Heart left ventricle (tissue), 16 donors: ENCODE data around the gene ZNF526. TPM values are rescaled to one million over a fixed set of nuclear protein-coding genes. Genes with fewer than 3 reads are reported as not detected.
A peak's percentile ranks its signal among the peaks of the same experiment; 100 is the strongest.

Experiments
- ATAC-seq, 4 donors: fragments of 200-7000 bp; cut with Tn5 transposase; one replicate each; pipeline ENCODE4 v1.9.1; 2020 to 2022; ENCODE audit warnings: moderate library complexity in 4 of 4, mild to moderate bottlenecking in 3 of 4, moderate number of reproducible peaks in 1 of 4
- DNase-seq, 5 donors: peaks; one replicate each; pipeline ENCODE4 v3.0.0-alpha.2; 2020
- H3K27ac ChIP-seq, 12 donors: fragments of 200-600 bp; sonication (generic) in 4 of 12; one replicate each; pipeline versions ENCODE4 v1.5.0 to v1.8.0; 2016 to 2022; ENCODE audit warnings: mild to moderate bottlenecking in 2 of 12
- H3K27me3 ChIP-seq, 9 donors: fragments of 200-600 bp; sonication (generic) in 2 of 9; one replicate each; pipeline versions ENCODE4 v1.5.1 to v1.8.0; 2016 to 2022; ENCODE audit warnings: mild to moderate bottlenecking in 3 of 9
- H3K36me3 ChIP-seq, 9 donors: fragments of 200-600 bp; sonication (generic) in 2 of 9; one replicate each; pipeline versions ENCODE4 v1.5.0 to v1.8.0; 2018 to 2022; ENCODE audit warnings: mild to moderate bottlenecking in 2 of 9
- H3K4me1 ChIP-seq, 12 donors: fragments of 200-600 bp; sonication (generic) in 4 of 12; one replicate each; pipeline versions ENCODE4 v1.5.0 to v1.8.0; 2016 to 2022; ENCODE audit warnings: mild to moderate bottlenecking in 3 of 12
- H3K4me3 ChIP-seq, 12 donors: fragments of 200-600 bp; sonication (generic) in 4 of 12; one replicate each; pipeline versions ENCODE4 v1.5.0 to v1.8.0; 2017 to 2022; ENCODE audit warnings: mild to moderate bottlenecking in 9 of 12, moderate library complexity in 4 of 12
- H3K9me3 ChIP-seq, 12 donors: fragments of 200-600 bp; sonication (generic) in 4 of 12; one replicate each; pipeline versions ENCODE4 v1.5.0 to v1.8.0; 2016 to 2022; ENCODE audit warnings: mild to moderate bottlenecking in 1 of 12
- POLR2A ChIP-seq, 2 donors: fragments of 450-650 bp; IDR thresholded peaks; one replicate each; pipeline ENCODE4 v1.6.1; 2017; ENCODE audit warnings: antibody characterized with exemption in 2 of 2, mild to moderate bottlenecking in 2 of 2, moderate library complexity in 2 of 2
- WGBS, 4 donors: extraction: QIAGEN DNeasy Blood & Tissue Kit in 2 of 4; methylation state at CpG; one replicate each; pipeline versions ENCODE4 v1.1.5 to v1.1.7; 2013 to 2018; 5-methylcytosine and 5-hydroxymethylcytosine counted together
- intact Hi-C, 10 donors: fragments of 100-400 bp; cut with DNase I; formaldehyde crosslinking; loops; one replicate each; pipeline versions ENCODE4 v1.11.1 to v1.14.2; 2022
- polyA plus RNA-seq, 2 donors: library from polyadenylated mRNA; stranded (reverse); fragments of 200-250 nt; gene quantifications; one replicate each; pipeline ENCODE4 v1.2.3, GENCODE V29; 2013
- total RNA-seq, 9 donors: library from RNA; depleted of rRNA in 2 of 9; stranded (reverse); fragments of >200 nt in 2 of 9; fragmentation: NEBNext Ultra II Directional in 3 of 9; extraction: Animal tissue kit (Norgen Biotek cat#: 25700) in 3 of 9; gene quantifications; one replicate each; pipeline versions ENCODE4 v1.1.0 to v1.2.4, GENCODE V29; 2016 to 2023
- TF ChIP-seq, protein P1 (sequence below), 12 donors: fragments of 200-600 bp; sonication (generic) in 4 of 12; IDR thresholded peaks; one replicate each; pipeline versions ENCODE4 v1.5.0 to v1.8.0; 2018 to 2022; ENCODE audit warnings: antibody characterized with exemption in 12 of 12, mild to moderate bottlenecking in 5 of 12
- donor health status: ischemic (EF 13 %, LVEDD 7.1; RV severe dilation, severe dysfunction).
- donor health status: healthy with polysubstance abuse.
- donor health status: DM: no; HTN: yes; CAD: no.
- donor health status: DM: no; HTN: no; CAD: no.
- donor health status: ischemic (EF 25% LVEDD 6.9; RV normal size, moderate dysfunction).
- donor health status: ischemic (EF 25% LVEDD 5.7; RV mildly dilated, moderate dysfunction).
- donor health status: healthy.
- donor health status: DM: yes; HTN: yes; CAD: no.
- donor health status: ischemic (EF 35%, LVEDD 5.7; RV mildly dilated, moderate dysfunction).
- donor health status: nonischemic (EF 11% LVEDD 7.7; RV severe dilation, severe dysfunction).
- donor health status: DM: yes; HTN: yes; CAD: no.
- donor health status: PGD.
- donor health status: ischemic (EF 29% LVEDD 5.4; RV normal size, mild dysfunction).
- donor health status: nonischemic (EF 23%, LVEDD 6.1; RV moderate dilation, normal function).

The ZNF526 gene
- total and polyA plus RNA-seq, 11 donors: 3.3 to 7.2 (median 5.4) TPM

DNA sequence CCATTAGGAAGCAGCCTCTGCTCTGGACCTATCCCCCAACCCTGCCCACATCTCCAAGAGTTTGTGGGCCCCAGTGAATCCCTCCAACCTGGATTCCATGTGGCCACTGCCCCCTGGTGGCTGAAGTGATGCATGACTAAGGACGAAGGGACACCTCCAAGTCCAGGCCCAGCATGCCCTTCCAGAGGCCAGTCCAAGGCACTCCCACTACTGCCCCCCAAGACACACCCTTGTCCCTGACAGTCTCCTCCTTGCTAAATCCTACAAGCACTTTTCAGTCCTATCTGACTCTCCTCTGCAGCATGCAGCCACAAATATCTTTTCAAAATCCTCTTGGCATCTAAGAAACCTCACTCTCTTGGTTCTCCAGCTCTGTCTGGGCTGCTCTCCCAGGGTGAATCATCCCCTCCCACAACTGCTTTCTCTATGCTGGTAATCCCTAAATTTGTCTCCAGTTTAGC is 35.7 kb upstream of the ZNF526 start:
- peak; percentile 54 to 79 (median 73) for DNase-seq
- no peaks in the 10 kb centered on the region for H3K36me3 ChIP-seq
- no peaks in the 10 kb centered on the region for H3K9me3 ChIP-seq
- intact Hi-C loops: loop anchor here in 9 of 10 donors (1.0 to 10.0 kb wide), 6 partner anchors 44 to 80 kb away; partner anchors contain the start of gene POU2F2 (in 5 of the 9)
- H3K27ac ChIP-seq: peak overlapping the region in 2 of 12 donors; percentile 3 to 19
- peaks cover 0 to 27% (median 0%) of the 10 kb centered on the region in 12 donors for H3K4me1 ChIP-seq
- no peak overlapping the region for H3K4me3 ChIP-seq
- WGBS, 4 donors: 0 to 13% (median 1%) methylated on average over 1 of the region's 1 CpG
- H3K27me3 ChIP-seq: peaks cover 13 to 39% (median 21%) of the 10 kb centered on the region in 9 donors
- peak in 3 of 4 donors; percentile 70 to 88 (median 80) for ATAC-seq
- no peak for TF ChIP-seq POLR2A (IDR thresholded peaks at IDR 0.05)
- TF ChIP-seq, protein P1, sequence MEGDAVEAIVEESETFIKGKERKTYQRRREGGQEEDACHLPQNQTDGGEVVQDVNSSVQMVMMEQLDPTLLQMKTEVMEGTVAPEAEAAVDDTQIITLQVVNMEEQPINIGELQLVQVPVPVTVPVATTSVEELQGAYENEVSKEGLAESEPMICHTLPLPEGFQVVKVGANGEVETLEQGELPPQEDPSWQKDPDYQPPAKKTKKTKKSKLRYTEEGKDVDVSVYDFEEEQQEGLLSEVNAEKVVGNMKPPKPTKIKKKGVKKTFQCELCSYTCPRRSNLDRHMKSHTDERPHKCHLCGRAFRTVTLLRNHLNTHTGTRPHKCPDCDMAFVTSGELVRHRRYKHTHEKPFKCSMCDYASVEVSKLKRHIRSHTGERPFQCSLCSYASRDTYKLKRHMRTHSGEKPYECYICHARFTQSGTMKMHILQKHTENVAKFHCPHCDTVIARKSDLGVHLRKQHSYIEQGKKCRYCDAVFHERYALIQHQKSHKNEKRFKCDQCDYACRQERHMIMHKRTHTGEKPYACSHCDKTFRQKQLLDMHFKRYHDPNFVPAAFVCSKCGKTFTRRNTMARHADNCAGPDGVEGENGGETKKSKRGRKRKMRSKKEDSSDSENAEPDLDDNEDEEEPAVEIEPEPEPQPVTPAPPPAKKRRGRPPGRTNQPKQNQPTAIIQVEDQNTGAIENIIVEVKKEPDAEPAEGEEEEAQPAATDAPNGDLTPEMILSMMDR (IDR thresholded peaks at IDR 0.05): peak; percentile 78 to 90 (median 84)

DNA sequence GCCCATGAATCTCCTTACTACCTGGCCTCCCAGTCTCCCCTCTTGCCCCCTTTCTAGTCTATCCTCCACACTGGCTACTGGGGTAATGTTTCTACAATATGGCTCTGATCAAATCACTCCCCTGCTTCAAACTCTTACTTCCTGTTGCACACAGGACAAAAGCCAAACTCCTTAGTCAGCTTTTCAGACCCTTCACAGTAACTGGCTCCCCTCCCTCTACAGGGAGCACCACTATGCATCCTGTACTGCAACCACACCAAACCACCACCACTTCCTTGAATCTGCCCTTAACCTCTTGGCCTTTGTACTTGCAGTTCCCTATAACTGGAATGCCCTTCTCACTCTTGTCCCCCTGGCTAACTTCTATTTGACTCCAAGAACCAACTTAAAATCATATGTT is 34.8 kb upstream of the ZNF526 start:
- DNase-seq (no peak), ATAC-seq (peak in 3 of 4 donors; percentile 57 to 67 (median 58))
- intact Hi-C loops: loop anchor here in 7 of 10 donors (2.0 to 10.0 kb wide), 4 partner anchors 44 to 80 kb away; partner anchors contain the start of gene POU2F2 (in 3 of the 7)

DNA sequence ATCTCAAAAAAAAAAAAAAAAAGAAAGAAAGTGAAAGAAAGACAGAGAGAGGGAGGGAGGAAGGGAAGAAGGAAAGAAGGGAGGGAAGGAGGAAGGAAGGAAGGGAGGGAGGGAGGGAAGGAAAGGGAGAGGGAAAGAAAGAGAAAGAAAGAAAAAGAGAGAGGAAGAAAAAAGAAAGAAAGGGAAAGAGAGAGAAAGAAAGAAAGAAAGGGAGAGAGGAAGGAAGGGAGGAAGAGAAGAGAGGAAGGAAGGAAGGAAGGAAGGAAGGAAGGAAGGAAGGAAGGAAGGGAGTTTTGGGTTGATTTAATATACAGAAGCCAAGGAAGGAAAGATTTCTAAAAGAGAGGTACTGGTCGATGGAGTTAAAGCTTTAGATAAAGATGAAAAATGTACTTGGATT is 31.4 kb upstream of the ZNF526 start:
- peaks cover 0 to 6% (median 0%) of the 10 kb centered on the region in 12 donors for H3K9me3 ChIP-seq
- no peaks in the 10 kb centered on the region for H3K27me3 ChIP-seq
- TF ChIP-seq POLR2A (IDR thresholded peaks at IDR 0.05): no peak
- TF ChIP-seq, protein P1 (IDR thresholded peaks at IDR 0.05): no peak
- no peak for DNase-seq
- H3K36me3 ChIP-seq: no peaks in the 10 kb centered on the region
- WGBS, 4 donors: 50 to 78% (median 63%) methylated on average over 1 of the region's 1 CpG
- no peak overlapping the region for H3K27ac ChIP-seq
- intact Hi-C loops: loop anchor here in 2 of 10 donors (10.0 kb wide), 1 partner anchor 84 kb away; no protein-coding TSS in a partner anchor
- peaks cover 0 to 39% (median 0%) of the 10 kb centered on the region in 12 donors for H3K4me1 ChIP-seq
- no peak for ATAC-seq
- no peak overlapping the region for H3K4me3 ChIP-seq

More for the DNA sequence above, 34.8 kb upstream of the ZNF526 start:
- Histone ChIP-seq H3K9me3 (no peaks in the 10 kb centered on the region), H3K36me3 (no peaks in the 10 kb centered on the region), H3K27me3 (peaks cover 4 to 30% (median 13%) of the 10 kb centered on the region in 9 donors), H3K27ac (peak overlapping the region in 1 of 12 donors; percentile 65), H3K4me1 (peaks cover 0 to 27% (median 0%) of the 10 kb centered on the region in 12 donors), H3K4me3 (no peak overlapping the region)
- TF ChIP-seq POLR2A (IDR thresholded peaks at IDR 0.05): no peak
- TF ChIP-seq, protein P1 (IDR thresholded peaks at IDR 0.05): no peak

DNA sequence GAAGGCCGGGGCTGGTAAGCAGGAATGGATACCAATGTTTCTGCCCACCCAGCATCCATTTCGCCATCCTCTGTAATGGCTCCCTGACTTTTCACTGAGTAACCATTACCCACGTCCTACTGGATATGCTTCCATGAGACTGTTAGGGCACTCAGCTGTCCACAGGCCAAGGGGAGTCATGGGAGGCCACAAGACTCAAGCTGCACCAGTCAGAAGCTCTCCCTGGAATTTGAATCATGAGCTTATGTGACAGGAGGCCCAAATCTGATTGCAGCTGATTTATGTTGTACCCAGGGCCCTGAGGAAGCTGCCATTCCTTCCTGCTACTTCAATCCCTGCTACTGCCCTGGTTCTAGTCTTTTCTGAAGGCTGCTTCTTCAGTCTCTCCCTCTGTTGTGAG is 31.0 kb upstream of the ZNF526 start:
- Histone ChIP-seq H3K9me3 (peaks cover 0 to 6% (median 0%) of the 10 kb centered on the region in 12 donors), H3K27me3 (no peaks in the 10 kb centered on the region), H3K4me3 (no peak overlapping the region), H3K36me3 (no peaks in the 10 kb centered on the region), H3K27ac (no peak overlapping the region), H3K4me1 (peaks cover 0 to 34% (median 0%) of the 10 kb centered on the region in 12 donors)
- DNase-seq (no peak), ATAC-seq (no peak)
- WGBS, 4 donors: 76 to 77% (median 76%) methylated on average over 3 of the region's 3 CpGs
- TF ChIP-seq, protein P1 (IDR thresholded peaks at IDR 0.05): no peak
- no peak for TF ChIP-seq POLR2A (IDR thresholded peaks at IDR 0.05)
- intact Hi-C loops: loop anchor here in 2 of 10 donors (10.0 kb wide), 1 partner anchor 84 kb away; no protein-coding TSS in a partner anchor
